Measurements from ENCODE around the gene TMEM129.

Gene TMEM129

GRCh38 chr4:1669270-1669669 is 51.9 kb downstream of the TMEM129 start:
- no peak for DNase-seq (ENCODE audit: low read depth)

GRCh38 chr4:1668488-1668840 is 52.7 kb downstream of the TMEM129 start:
- no peak for DNase-seq (ENCODE audit: low read depth)

- DNase-seq (ENCODE audit: low read depth) = no peak
Observed at GRCh38 chr4:1667273-1667672, 53.9 kb downstream of the TMEM129 start.

- DNase-seq (ENCODE audit: low read depth) = no peak
Observed at GRCh38 chr4:1666391-1666790, 54.7 kb downstream of the TMEM129 start.
